Spleen (tissue), 11 donors: ENCODE measurements around the gene CD248. TPM values are rescaled to one million over a fixed set of nuclear protein-coding genes. Genes with fewer than 3 reads are reported as not detected.

Experiments
- DNase-seq: peaks from one replicate; pipeline ENCODE4 v3.0.0-alpha.2; 2020
- H3K27ac ChIP-seq, 8 donors: fragments of 200-600 bp; sonication (generic) in 7 of 8; 1 replicate in 4 of 8; 2 replicates in 4 of 8; pipeline versions ENCODE4 v1.5.0 to v1.8.0; 2016 to 2021; ENCODE audit warnings: inconsistent platforms in 4 of 8, mild to moderate bottlenecking in 4 of 8, moderate library complexity in 1 of 8
- H3K27me3 ChIP-seq, 7 donors: fragments of 200-600 bp; sonication (generic) in 6 of 7; replicated peaks in 1 of 7; 1 replicate in 4 of 7; 2 replicates in 3 of 7; pipeline versions ENCODE4 v1.5.0 to v1.8.0; 2016 to 2021; ENCODE audit warnings: inconsistent platforms in 3 of 7, mild to moderate bottlenecking in 1 of 7
- H3K36me3 ChIP-seq, 6 donors: fragments of 200-600 bp; sonication (generic) in 5 of 6; 1 replicate in 4 of 6; 2 replicates in 2 of 6; pipeline versions ENCODE4 v1.5.0 to v1.8.0; 2016 to 2021; ENCODE audit warnings: inconsistent platforms in 2 of 6
- H3K4me1 ChIP-seq, 6 donors: fragments of 200-600 bp; sonication (generic) in 5 of 6; 1 replicate in 3 of 6; 2 replicates in 3 of 6; pipeline versions ENCODE4 v1.5.0 to v1.8.0; 2016 to 2021; ENCODE audit warnings: inconsistent platforms in 3 of 6
- H3K4me3 ChIP-seq, 8 donors: fragments of 200-600 bp; sonication (generic) in 7 of 8; 1 replicate in 4 of 8; 2 replicates in 4 of 8; pipeline versions ENCODE4 v1.5.0 to v1.8.0; 2016 to 2021; ENCODE audit warnings: inconsistent platforms in 4 of 8, mild to moderate bottlenecking in 4 of 8, moderate library complexity in 2 of 8
- H3K9me3 ChIP-seq, 8 donors: fragments of 200-600 bp; sonication (generic) in 7 of 8; 1 replicate in 4 of 8; 2 replicates in 4 of 8; pipeline versions ENCODE4 v1.5.0 to v1.8.0; 2016 to 2021; ENCODE audit warnings: inconsistent platforms in 4 of 8
- POLR2A ChIP-seq, 3 donors: fragments of 450-650 bp; IDR thresholded peaks; one replicate each; pipeline ENCODE4 v1.5.1; 2017; ENCODE audit warnings: antibody characterized with exemption in 3 of 3, mild to moderate bottlenecking in 1 of 3
- POLR2AphosphoS5 ChIP-seq, 3 donors: sonication (generic); formaldehyde crosslinking; IDR thresholded peaks; one replicate each; pipeline ENCODE4 v1.5.1; 2017; ENCODE audit warnings: antibody characterized with exemption in 3 of 3
- WGBS, 5 donors: extraction: QIAGEN DNeasy Blood & Tissue Kit in 3 of 5; methylation state at CpG; one replicate each; pipeline versions ENCODE4 v1.1.5 to v1.1.7; 2013 to 2018; 5-methylcytosine and 5-hydroxymethylcytosine counted together
- intact Hi-C: fragments of 100-400 bp; cut with DNase I; formaldehyde crosslinking; loops from one replicate; pipeline ENCODE4 v1.15.0; 2023; ENCODE audit warnings: low total_unique reads
- polyA plus RNA-seq, 3 donors: library from polyadenylated mRNA; stranded (reverse); fragments of 200-250 nt; gene quantifications; one replicate each; pipeline ENCODE4 v1.2.1, GENCODE V29; 2013
- total RNA-seq, 7 donors: library from RNA; depleted of rRNA in 3 of 7; stranded (reverse); fragments of >200 nt in 3 of 7; fragmentation: NEBNext Ultra II Directional in 4 of 7; extraction: Animal tissue kit (Norgen Biotek cat#: 25700) in 4 of 7; gene quantifications; one replicate each; pipeline versions ENCODE4 v1.1.0 to v1.2.1, GENCODE V29; 2016 to 2021
- TF ChIP-seq, protein P1 (sequence below), 11 experiments: fragments of 200-600 bp in 7 of 11; fragments of 450-650 bp in 4 of 11; sonication (generic) in 4 of 11; IDR thresholded peaks in 8 of 11; conservative IDR thresholded peaks in 3 of 11; 1 replicate in 7 of 11; 2 replicates in 4 of 11; pipeline versions ENCODE4 v1.4.0 to v1.8.0; 2016 to 2021; ENCODE audit warnings: antibody characterized with exemption in 11 of 11, inconsistent platforms in 4 of 11, mild to moderate bottlenecking in 1 of 11
- donor health status: healthy with polysubstance abuse.
- donor health status: DM: no; HTN: no; CAD: no; lungs with moderate emphysema.
- donor health status: DM: no; HTN: no; CAD: no.
- donor health status: Bipolar disorder and iron deficiency.
- donor health status: healthy.
- donor health status: DM: no; HTN: no; CAD: no.
- donor health status: DM: yes; HTN: yes; CAD: no.

CD248 gene
- total and polyA plus RNA-seq, 10 donors: 1.7 to 15.7 (median 4.9) TPM

DNA sequence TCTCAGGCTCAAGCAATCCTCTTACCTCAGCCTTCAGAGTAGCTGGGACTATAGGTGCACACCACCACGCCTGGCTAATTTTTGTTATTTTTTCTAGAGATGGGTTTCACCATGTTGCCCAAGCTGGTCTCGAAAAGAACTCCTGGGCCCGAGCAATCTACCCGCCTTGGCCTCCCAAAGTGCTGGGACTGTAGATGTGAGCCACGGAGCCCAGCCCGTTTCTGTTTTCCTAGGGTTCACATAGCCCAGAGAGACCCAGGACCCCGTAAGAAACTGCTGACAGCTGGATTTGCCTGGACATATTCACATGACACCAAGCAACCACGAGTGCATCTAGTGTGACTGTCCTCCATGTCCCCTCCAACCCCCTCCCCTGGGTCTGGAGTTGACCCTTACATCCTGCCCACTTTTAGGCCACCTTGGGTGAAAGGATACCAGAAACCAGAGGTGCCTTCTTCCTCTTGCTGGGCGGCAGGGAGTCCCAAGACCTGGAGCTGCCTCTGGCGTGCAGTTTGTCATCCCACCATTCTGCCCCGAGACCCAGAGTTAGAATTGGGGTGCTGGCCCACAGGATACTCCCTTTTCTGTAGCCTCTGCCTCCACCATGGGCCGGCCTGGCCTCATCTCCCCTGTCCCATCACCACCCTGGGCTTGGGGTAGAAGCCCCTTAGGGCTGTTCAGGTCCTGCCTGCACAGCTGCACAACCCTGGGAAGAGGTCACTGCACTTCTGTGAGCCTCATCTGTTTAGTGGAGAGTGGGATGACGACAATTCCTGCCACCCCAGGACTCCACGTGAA is 23.0 kb upstream of the CD248 start:
- WGBS, 5 donors: 79 to 86% (median 81%) methylated on average over 14 of the region's 14 CpGs
- Histone ChIP-seq H3K9me3 (no peaks in the 10 kb centered on the region), H3K4me3 (no peak overlapping the region), H3K27ac (no peak overlapping the region), H3K36me3 (peaks cover 7 to 63% (median 53%) of the 10 kb centered on the region in 6 donors), H3K27me3 (peaks cover 0 to 11% (median 0%) of the 10 kb centered on the region in 7 donors), H3K4me1 (peaks cover 25 to 64% (median 47%) of the 10 kb centered on the region in 6 donors)
- intact Hi-C loops: no loop called here
- TF ChIP-seq POLR2A (IDR thresholded peaks at IDR 0.05): no peak
- TF ChIP-seq, protein P1, sequence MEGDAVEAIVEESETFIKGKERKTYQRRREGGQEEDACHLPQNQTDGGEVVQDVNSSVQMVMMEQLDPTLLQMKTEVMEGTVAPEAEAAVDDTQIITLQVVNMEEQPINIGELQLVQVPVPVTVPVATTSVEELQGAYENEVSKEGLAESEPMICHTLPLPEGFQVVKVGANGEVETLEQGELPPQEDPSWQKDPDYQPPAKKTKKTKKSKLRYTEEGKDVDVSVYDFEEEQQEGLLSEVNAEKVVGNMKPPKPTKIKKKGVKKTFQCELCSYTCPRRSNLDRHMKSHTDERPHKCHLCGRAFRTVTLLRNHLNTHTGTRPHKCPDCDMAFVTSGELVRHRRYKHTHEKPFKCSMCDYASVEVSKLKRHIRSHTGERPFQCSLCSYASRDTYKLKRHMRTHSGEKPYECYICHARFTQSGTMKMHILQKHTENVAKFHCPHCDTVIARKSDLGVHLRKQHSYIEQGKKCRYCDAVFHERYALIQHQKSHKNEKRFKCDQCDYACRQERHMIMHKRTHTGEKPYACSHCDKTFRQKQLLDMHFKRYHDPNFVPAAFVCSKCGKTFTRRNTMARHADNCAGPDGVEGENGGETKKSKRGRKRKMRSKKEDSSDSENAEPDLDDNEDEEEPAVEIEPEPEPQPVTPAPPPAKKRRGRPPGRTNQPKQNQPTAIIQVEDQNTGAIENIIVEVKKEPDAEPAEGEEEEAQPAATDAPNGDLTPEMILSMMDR (IDR thresholded peaks at IDR 0.05 in 8 of 11, conservative IDR thresholded peaks at IDR 0.05 in 3 of 11): no peak
- TF ChIP-seq POLR2AphosphoS5 (IDR thresholded peaks at IDR 0.05): no peak
- DNase-seq: peak; percentile 40

DNA sequence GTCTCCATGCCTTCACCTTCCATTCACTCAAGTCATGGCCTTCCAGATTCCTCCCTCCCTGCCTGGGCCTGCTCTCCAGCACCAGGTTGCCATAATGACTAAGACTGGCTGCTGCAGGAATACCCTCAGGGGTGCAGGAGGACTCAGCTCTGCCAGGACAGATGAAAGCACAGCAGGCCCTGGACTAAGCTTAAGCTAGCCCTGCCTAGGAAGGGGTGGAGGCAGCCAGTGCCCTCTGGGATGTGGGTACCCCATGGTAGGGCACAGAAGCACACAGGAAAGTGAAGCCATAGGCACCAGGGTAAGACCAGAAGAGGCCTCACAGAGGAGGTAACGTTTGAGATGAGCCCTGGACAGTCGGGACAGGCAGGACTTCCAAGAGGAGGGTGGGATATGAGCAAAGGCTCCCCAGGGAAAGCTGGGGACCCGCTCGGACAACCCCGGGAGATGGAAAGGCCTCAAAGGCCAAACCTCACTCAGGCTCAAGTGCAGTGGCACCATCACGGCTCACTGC is 22.4 kb upstream of the CD248 start:
- no peak overlapping the region for H3K27ac ChIP-seq
- peak; percentile 47 for DNase-seq

DNA sequence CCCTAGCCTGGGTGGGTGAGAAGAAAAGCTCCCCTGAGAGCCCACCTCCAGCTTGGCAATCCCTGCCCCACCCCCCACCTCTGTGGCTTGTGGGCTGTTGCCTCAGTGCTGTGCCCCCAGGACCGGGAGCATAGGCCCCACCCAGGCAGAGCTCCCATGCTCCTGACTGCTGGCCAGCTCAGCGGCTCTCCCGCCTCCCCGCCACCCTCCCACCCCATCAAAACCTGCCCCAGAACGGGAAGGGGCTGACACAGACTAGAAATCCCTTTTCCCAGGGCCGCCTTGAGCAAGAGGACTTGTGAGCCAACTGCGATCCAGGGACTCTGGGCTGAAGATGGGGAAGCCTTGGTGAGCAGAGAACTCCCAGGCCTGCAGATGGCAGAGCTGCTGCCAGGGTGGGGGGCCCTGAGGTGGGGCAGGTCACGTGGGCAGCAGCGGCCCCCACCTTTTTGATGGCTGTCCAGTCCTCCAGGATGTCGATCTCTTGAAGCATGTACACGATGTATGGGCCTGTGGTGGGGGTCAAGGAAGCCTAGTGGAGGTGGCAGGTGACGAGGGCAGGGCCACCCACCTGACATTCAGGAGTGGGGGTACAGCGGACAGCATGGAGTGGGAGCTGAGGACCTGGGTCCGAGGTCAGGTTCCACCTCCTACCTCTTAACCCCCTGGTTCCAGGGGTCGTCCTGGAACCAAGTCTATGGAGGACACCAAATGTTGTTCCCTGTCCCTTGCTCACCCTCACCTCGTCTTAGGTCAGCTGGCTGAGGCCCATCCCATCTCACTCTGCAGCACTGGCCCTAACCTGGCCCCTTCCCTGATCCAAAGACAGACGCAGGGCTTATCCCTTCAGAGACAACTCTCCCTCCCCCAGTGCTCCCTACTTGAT is 21.7 kb upstream of the CD248 start:
- Histone ChIP-seq H3K27ac (no peak overlapping the region), H3K4me3 (no peak overlapping the region), H3K27me3 (peaks cover 0 to 11% (median 0%) of the 10 kb centered on the region in 7 donors), H3K9me3 (no peaks in the 10 kb centered on the region), H3K36me3 (peaks cover 7 to 75% (median 53%) of the 10 kb centered on the region in 6 donors), H3K4me1 (peaks cover 13 to 57% (median 39%) of the 10 kb centered on the region in 6 donors)
- 85 to 94% (median 87%) methylated on average over 12 to 17 of the region's 17 CpGs for WGBS, 5 donors
- DNase-seq: peak; percentile 62
- TF ChIP-seq, protein P1 (IDR thresholded peaks at IDR 0.05 in 8 of 11, conservative IDR thresholded peaks at IDR 0.05 in 3 of 11): no peak
- TF ChIP-seq POLR2A (IDR thresholded peaks at IDR 0.05): no peak
- peak in 1 of 3 donors; percentile 43 for TF ChIP-seq POLR2AphosphoS5 (IDR thresholded peaks at IDR 0.05)
- intact Hi-C loops: no loop called here

More for the DNA sequence above, 22.4 kb upstream of the CD248 start:
- TF ChIP-seq POLR2A (IDR thresholded peaks at IDR 0.05) (no peak), POLR2AphosphoS5 (IDR thresholded peaks at IDR 0.05) (no peak)
- TF ChIP-seq, protein P1 (IDR thresholded peaks at IDR 0.05 in 8 of 11, conservative IDR thresholded peaks at IDR 0.05 in 3 of 11): no peak
- peaks cover 0 to 11% (median 0%) of the 10 kb centered on the region in 7 donors for H3K27me3 ChIP-seq
- WGBS, 5 donors: 86 to 98% (median 90%) methylated on average over 6 of the region's 6 CpGs
- no peak overlapping the region for H3K4me3 ChIP-seq
- peaks cover 20 to 64% (median 46%) of the 10 kb centered on the region in 6 donors for H3K4me1 ChIP-seq
- intact Hi-C loops: no loop called here
- no peaks in the 10 kb centered on the region for H3K9me3 ChIP-seq
- peaks cover 7 to 68% (median 53%) of the 10 kb centered on the region in 6 donors for H3K36me3 ChIP-seq
